CD4-positive, alpha-beta T cell treated with Interleukin-2 at 100 ng/mL for 4 hours (primary cell): ENCODE measurements around the gene TMEM143.

ENCODE experiments used
- DNase-seq: peaks from one replicate; pipeline ENCODE4 v3.0.0-alpha.2; 2020; ENCODE audit warnings: low spot score

TMEM143 gene

DNA sequence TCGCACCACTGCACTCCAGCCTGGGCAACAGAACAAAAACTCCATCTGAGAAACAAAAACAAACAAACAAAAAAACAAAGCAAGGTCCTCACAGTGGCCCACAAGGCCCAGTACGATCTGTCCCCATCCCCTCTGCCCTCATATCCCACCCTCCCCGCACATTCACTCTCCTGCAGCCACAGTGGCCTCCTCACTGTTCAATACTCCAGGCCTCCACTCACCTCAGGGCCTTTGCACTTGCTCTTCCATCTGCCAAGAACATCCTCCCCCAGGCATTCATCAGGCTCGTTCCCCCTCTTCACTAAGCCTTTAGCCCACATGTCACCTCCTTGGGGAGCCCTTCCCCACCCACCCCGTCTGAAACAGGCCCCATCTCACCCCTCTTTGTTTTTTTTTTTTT is 4.6 kb downstream of the TMEM143 start:
- no peak for DNase-seq

DNA sequence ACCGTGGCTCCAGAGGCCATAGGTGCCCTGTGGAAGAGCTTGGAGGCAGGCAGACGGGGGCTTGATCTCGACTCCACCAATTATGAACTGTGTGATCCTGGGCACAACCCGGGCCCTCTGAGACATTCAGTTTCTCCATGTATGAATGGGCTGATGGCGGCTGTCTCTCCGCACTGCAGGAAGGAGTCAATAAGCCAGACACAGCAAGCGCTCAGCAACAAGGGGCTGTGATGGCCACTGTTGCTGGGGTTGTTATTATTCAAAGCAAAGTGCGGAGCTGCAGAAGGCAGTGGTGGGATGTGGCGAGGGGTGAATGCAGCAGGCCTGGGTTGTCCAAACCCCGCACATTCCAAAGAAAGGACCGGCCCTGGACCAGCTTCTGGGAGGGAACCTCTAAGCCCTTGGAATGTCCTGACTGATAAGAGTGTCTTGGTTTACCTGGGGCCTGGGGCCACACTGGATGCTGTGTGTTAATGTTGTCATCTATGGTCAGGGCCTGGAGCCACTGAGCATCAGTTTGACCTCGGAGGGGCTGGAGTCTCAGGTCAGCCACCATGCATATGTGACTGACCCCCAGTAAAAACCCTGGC is 8.3 kb downstream of the TMEM143 start:
- no peak for DNase-seq

DNA sequence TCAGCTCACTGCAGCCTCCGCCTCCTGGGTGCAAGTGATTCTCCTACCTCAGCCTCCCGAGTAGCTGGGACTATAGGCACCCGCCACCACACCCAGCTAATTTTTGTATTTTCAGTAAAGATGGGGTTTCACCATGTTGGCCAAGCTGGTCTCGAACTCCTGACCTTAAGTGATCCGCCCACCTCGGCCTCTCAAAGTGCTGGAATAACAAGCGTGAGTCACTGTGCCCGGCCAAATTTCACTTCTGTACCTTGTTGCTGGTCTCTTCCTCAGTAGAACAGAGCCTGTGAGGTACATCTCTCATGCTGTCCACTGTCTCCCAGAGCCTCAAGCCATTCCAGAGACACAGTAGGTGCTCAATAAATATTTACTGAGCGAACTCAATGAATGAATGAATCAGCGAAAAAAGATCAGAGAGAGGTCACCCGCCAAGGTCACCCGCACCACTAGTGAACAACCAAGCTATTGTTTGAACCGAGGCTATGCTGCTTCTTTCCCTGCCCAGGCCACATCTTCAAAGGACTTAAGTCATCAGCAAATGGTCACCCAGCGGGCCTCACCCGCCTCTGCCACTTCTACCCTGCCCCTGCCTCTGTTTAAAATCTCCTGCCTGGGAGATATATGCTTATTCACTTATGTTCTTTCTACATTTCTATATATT is 9.3 kb downstream of the TMEM143 start:
- no peak for DNase-seq

DNA sequence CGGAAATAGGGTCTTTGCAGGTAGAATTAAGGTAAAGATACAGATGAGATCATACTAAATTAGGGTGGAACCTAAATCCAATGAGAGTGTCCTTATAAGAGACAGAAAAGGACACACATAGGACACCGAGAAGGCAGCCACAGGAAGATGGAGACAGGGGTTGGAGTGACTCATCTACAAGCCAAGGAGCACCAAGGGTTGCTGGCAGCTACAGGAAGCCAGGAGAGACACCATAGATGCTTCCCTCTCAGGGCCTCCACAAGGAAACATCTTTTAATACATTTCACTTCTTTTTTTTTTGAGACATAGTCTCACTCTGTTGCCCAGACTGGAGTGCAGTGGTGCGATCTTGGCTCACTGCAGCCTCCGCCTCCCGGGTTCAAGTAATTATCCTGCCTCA is 10.1 kb downstream of the TMEM143 start:
- DNase-seq = no peak

DNA sequence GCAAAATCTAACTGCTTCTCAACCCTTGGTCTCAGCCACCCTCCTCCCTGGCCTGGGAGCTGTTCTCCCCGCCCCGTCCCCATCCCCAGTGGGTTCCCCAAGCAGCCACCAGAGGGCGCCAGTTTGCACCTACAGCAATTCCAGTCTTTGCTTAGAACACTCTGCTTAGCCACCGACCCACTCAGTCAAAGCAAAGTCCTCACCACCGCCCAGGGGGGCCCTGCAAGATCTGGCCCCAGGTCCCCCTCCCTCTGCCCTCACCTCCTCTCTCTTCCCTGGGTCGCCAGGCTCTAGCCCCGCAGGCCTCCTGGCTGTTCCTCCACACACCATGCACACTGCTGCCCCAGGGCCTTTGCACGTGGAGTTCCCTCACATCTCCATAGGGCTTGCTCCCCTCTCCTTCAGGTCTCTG is 12.4 kb downstream of the TMEM143 start:
- DNase-seq = peak; percentile 81

DNA sequence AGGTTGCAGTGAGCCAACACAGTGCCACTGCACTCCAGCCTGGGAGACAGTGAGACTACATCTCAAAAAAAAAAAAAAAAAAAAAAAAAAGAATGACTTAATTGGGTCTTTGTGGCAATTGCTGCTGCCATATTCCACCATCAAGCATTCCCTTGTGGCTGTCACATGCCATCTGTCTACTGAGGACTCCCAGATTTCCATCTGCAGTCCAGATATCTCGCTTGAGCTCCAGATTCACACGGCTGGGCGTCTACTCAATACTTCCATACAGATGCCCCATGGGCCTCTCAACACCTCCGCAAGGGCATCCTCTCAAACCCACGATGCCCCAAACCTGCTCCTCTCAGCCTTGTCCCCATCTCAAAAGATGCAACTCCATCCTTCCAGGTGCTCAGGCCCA is 12.9 kb downstream of the TMEM143 start:
- DNase-seq = no peak

DNA sequence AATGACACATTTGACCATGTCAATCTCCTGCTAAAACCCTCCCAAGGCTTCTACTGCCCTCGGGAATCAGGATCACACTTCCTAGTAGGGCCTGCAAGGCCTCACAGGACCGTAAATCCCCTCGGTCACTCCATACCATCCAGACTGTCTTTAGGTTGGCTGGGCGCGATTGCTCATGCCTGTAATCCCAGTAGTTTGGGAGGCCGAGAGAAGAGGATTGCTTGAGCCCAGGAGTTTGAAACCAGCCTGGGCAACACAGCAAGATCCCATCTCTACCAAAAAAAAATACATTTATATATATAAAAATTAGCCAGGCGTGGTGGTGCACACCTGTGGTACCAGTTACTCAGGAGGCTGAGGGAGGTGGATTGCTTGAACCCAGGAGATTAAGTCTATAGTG is 15.0 kb downstream of the TMEM143 start:
- no peak for DNase-seq

DNA sequence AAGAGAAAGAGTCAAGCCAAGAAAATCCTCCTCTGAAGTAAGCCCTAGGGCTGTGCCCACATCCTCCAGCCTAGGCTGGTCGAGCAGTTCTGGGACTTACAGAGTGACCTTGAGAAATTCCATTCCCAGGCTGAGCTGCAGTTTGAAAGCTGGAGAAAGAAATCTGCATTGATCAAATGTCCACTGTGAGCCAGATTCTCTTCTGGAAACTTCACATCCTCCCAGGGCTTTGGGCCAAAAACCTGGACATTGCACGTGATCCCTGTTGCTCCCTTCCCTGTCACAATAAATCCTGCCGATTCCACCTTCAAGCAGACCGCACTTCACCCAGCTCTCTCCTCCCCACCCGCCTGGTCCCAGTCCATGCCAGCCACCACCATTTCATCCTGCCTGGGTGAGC is 15.7 kb downstream of the TMEM143 start:
- DNase-seq = no peak

DNA sequence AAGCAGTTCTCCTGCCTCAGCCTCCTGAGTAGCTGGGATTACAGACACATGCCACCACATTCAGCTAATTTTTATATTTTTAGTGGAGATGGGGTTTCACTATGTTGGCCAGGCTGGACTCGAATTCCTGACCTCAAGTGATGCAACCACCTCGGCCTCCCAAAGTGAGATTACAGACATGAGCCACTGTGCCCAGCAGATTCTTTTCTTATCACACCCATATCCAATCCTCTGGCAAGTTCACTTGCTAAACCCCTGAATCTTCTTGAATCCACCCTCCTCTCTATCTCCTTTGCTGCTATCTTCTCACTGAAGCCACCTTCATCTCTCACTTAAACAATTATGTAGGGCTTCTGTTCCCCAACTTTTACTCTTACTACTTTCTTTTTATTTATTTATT is 17.5 kb downstream of the TMEM143 start:
- DNase-seq = no peak

DNA sequence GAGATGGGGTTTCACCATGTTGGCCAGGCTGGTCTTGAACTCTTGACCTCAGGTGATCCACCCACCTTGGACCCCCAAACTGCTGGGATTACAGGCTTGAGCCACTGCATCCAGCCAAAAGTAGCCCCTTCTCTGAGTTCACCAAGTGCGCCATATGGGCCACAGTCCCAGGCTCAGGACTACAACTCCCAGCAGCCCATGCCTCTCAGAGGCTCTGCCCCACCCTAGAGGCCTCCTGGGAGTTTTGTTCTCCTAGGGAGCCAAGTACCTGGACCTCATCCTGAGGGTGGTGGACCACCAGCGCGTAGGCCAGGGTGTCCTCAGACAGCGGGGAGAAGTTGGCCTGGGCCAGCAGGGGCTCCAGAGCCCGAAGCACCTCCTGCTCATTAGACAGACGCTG is 18.8 kb downstream of the TMEM143 start:
- DNase-seq = no peak

DNA sequence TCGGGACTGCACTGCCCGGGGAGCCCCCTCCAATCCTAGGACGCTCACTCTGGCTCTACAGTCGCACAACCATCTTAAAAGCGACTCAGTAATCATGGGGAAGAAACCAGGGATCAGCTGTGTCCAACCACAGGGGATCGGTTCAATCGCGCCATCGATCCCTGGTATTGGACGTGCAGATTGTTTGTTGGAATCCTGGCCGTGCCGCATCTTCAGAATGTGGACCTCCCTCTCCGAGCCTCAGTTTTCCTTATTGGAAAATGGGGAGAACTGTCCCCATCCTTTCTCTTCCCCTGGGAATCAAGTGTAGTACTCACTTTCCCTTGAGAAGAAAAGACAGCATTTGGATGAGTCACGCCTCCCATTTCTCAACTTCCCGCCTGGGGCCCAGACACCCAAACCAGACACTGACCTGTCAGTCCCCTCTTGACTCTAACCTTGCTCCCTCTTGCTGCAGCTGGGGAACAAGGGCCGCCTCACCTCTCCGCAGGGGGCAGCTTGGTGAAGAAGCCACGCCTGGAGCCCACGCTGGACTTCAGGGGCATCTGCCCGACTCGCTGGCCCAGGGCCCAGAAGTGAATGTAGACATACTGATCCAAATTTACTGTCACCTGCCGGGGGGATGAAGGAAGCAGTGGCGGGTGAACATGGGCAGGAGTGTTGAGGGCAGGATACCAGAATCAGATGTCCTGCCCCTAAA is 20.7 kb downstream of the TMEM143 start:
- no peak for DNase-seq

DNA sequence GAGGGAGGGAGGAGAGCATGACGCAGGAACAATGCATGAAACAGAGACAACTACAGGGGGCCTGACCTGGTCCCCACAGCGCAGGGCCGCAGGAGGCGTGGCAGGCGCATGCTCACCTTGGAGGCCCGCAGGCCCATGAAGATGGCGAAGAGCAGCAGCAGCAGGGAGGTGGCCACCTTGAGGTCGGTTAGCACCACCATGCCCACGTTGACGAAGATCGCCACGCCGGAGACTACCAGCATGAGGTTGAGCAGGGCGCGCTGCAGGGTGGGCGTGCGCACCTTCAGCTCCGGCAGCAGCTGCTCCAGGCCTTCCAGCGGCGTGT is 21.4 kb downstream of the TMEM143 start:
- no peak for DNase-seq

DNA sequence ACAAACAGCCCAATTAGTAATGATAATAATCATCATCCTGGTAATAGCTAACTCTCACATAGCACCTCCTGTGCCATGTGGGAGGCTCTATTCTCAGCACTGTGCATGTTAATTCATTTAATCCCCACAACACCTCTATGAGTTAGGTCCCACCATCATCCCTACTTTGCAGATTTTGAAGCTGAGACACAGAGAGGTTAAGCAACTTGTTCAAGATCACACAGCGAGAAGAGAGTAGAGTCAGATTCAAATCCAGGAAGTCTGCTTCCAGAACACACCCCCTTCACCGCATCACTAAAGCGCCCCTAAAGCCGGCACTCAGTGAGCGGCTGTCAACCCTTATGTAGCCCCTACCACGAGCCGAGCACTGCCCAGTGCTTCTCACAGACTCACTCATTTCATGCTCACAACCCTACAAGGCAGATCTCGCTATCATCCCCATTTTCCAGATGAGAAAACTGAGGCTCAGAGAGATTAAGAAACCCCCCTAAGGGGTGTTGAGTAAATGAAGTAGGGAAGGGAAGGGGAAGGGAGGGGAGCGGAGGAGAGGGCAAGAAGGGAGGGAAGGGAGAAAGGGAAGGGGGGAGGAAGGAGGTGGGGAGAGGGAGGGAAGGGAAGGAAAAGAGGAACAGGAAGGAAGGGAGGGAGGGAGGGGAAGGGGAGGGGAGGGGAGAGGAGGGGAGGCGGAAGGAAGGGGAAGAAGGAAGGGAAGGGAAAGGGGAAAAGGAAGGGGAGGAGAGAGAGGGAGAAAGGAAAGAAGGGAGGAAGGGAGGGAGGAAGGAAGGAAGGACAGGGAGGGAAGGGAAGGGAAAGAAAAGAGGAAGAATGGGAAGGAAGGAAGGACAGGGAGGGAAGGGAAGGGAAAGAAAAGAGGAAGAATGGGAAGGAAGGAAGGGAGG is 22.0 kb downstream of the TMEM143 start:
- no peak for DNase-seq

DNA sequence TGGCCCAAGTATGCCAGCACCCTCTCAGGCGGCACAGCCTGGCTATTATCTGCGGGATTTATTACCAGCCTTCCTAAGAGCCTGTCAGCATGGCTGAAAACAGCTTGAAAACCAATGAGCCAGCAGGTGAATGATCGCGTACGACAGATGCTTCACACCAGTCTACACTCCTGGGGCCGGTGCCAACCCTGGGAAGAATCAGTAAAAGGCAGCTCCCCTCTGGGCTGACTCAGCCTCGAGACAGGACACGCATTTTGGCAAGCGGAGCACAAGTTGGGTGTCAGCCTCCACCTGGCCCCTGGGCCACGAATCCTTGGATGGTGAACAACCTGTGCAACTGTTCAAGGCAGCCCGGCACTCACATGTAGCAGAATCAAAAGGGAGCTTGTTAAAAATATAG is 22.7 kb downstream of the TMEM143 start:
- DNase-seq = no peak

DNA sequence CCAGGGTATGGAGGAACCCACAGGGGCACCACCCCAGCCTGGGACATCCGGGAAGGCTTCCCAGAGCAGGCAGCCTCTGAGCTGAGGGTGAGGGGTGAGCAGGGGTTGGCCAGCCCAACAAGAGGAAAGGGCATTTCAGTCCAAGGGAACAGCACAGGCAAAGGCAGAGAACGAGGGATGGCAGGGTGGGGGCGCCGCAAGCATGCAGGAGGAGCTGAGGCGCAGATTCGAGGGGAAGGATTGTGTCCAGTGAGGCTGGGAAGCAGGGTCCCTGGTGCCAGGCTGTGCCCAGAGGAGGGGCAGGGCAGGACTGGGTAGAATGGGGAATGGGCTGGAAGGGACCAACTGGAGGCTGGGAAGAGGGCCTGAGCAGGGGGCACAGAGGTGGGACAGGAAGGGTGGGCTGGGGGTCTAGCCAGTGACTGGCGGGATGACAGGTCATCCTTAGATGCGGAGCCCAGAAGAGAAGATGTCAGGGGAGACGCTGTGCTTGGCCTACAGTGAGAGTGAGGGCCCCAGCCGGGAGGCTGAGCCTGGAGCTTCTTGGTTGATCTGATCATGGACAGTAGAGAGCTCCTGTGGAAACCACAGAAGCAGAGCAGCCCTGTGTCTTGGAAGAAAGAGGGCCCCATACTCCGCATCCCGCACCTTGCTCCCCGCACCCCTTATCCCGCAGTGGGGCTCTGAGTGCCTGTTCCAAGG is 24.8 kb downstream of the TMEM143 start:
- no peak for DNase-seq

DNA sequence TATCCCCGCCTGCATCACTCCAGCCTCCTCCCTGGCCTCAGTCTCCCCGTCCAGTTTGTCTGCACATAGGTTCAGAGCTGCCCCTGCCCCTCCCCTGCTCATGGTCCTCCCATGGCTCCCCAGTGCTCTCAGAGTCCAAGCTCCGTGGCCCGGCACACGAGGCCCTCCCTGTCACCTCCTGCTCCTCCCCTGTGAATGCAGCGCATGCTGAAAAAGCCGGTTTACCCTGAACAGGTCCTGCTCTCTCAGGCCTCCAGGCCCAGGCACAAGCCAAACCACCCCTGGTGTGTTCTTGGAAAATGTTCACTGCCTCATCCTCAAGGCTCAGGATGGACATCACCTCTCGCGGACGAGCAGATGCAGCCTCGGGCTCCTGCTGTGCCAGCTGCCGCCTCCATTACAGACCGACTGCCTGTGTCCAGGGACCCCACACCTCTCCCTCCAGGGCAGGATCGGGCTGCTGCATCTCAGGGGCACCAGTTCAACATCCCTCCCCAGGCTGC is 25.4 kb downstream of the TMEM143 start:
- DNase-seq = no peak

DNA sequence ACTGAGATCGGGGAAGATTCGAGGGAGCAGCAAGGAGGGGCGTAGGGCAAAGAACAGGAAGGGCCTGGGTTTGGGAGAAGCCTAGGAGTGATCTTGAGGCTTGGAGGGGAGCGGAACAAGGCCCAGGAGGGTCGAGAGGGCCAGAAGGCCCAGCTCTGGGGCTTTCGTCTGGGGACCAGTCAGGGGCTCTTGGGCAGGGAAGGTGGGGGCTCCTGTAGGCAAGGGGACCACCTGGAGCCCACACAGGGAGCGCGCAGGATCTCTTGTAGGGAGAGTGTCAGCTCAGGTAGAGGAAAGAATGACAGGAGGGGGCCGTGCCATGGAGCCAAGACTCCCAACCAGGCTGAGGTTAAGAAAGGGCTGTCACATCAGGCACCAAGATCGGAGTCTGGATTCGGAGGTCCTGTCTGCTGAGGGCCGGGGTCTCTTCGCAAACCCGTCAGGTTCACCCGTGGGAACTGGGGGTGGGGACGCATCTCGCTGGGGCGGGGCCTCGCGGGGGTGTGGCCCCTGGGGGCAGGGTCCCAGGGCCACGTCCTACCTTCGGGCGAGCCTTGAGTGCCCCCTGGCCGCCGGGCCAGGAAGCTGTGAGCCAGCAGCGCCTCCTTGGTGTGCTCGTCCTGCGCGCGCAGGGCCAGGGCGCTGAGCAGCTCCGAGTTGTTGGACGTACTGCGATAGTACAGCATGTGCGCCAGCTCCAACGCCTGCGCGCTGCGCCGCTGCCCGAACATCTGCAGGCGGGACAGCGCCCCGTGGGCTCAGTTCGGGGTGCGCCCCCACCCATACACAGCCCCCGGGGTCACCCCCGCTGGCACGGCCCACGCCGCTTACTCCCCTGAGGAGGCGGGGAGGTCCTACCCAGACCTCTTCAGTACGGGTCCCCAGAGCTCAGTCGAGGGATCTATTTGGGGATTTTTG is 30.0 kb downstream of the TMEM143 start:
- peak; percentile 95 for DNase-seq

DNA sequence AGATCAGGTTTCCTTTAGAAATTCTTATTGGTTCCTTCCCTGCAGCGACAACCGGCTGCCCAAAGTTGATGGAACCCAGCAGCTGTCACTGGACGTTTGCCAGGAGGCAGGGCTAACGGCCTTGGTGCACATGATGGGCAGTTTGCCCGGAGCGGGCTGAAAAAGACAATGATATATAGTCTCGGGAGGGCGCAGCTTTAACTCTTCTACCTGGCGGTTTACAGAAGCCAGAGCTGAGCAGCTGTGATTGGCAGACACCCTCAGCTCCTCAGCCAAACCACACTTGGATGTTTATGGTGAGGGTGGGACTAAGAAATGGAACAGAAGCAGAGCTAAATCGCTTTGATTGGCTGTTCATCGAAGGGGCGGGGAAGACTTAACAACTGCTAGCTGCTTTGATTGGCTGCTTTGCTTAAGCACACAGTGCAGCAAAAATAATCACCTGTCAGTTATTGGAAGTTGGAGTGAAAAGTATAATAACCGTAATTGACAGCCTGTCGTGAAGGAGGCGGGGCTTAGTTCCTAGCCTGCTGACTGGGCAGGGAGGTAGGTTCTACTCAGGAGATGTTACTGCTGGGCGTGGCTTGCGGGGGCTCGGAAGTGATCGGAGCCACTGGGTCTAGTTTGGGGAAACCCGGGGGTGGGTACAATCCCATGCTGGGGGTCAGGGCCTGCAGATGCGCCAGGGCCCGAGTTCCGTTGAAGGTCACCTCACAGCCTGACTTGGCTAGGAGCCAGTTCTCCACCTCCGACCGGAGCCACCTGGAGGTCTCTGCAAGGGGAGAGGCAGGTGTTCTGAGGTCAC is 30.9 kb downstream of the TMEM143 start:
- peak; percentile 99 for DNase-seq

DNA sequence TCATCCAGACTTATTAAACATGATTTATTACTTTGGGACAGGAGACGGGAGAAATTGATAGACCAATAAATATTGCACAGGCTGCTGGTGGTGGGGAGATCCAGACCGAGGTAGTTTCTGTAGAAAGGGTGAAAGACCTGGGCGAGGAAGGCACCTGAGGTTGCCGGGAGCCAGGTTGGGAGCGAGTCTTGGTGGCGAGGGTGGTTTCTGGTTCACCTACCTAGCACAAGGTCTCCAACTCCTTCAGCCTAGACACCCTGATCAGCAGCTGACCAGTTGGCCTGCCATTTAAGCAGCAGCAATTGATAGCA is 31.4 kb downstream of the TMEM143 start:
- DNase-seq = no peak

DNA sequence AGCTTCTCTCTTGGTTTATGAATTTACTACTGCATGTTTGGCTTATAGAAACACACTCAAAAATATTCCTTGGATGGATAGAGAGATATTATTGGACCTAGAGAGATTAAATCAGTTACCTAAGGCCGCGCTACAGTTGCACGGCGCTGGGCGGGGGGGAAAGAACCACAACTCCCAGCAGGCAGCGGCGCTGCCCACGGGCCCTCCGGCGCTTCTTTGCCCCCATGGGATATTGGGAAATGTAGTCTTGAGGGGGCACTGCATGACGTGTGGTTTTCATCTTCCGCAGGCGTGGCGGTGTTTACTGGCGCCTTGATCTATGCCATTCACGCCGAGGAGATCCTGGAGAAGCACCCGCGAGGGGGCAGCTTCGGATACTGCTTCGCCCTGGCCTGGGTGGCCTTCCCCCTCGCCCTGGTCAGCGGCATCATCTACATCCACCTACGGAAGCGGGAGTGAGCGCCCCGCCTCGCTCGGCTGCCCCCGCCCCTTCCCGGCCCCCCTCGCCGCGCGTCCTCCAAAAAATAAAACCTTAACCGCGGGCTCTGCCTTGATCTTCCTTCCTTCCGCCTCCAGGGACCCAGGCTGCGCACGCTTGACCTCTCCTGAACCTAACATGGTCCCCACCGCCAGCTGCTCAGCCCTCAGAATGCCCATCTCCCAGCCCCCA is 33.6 kb downstream of the TMEM143 start:
- DNase-seq = peak; percentile 88
